GM19035 (cell line): ENCODE results near the gene PPP4C.
"Not testable (repeated sequence)": the region's sequence is repeated elsewhere in the genome, so short reads cannot be mapped to it uniquely, and the experiment has no call there.

ENCODE experiments used
- ATAC-seq: cut with Tn5 transposase; IDR thresholded peaks from one replicate; pipeline ENCODE4 v1.9.1; 2021; ENCODE audit not compliant: unreplicated experiment

PPP4C gene

GRCh38 chr16:30121741-30122571 lies 46.2 kb downstream of the PPP4C start:
- ATAC-seq = no peak

GRCh38 chr16:30122604-30123160 lies 46.9 kb downstream of the PPP4C start:
- no peak for ATAC-seq

- ATAC-seq = no peak
Measured at GRCh38 chr16:30124985-30125379, 49.2 kb downstream of the PPP4C start.

- not testable (repeated sequence) for ATAC-seq
Measured at GRCh38 chr16:30125690-30126089, 49.9 kb downstream of the PPP4C start.

GRCh38 chr16:30127993-30128392 lies 52.2 kb downstream of the PPP4C start:
- ATAC-seq = no peak

GRCh38 chr16:30131869-30132475 lies 56.2 kb downstream of the PPP4C start:
- ATAC-seq = no peak

- no peak for ATAC-seq
Measured at GRCh38 chr16:30132591-30132990, 56.8 kb downstream of the PPP4C start.
